Right lobe of liver (tissue), 4 donors: ENCODE data around the gene DDX6.

ENCODE experiments used
- CTCF ChIP-seq, 4 donors: fragments of 200-600 bp in 3 of 4; fragments of 450-650 bp in 1 of 4; IDR thresholded peaks; one replicate each; pipeline versions ENCODE4 v1.5.1 to v1.8.0; 2016 to 2022; ENCODE audit warnings: antibody characterized with exemption in 4 of 4, mild to moderate bottlenecking in 2 of 4
- POLR2A ChIP-seq: fragments of 450-650 bp; IDR thresholded peaks from one replicate; pipeline ENCODE4 v1.6.1; 2017; ENCODE audit warnings: antibody characterized with exemption, mild to moderate bottlenecking
- donor health status: DM: no; HTN: no; CAD: no.
- donor health status: DM: no; HTN: no; CAD: no.
- donor health status: DM: no; HTN: yes; CAD: no.

GRCh38 chr11:118790357-118791110, 430 bp downstream of the DDX6 start:
- peak in 3 of 4 donors; percentile 39 to 41 (median 39) for TF ChIP-seq CTCF (IDR thresholded peaks at IDR 0.05)
- TF ChIP-seq POLR2A, result no peak
